K562 (cell line): ENCODE data around the gene RFLNA. TPM values are rescaled to one million over a fixed set of nuclear protein-coding genes. Genes with fewer than 3 reads are reported as not detected.
A peak's percentile ranks its signal among the peaks of the same experiment; 100 is the strongest.

Experiments
- ATAC-seq: fragments of 200-7000 bp; cut with Tn5 transposase; 3 replicates; pipeline ENCODE4 v1.9.1; 2020; ENCODE audit warnings: moderate library complexity
- BruUV-seq: library from RNA; stranded (reverse); fragments of 400-500 nt; replicated peaks from 2 replicates; lab custom pipeline; 2021; lab: Mats Ljungman, UMichigan
- CTCF ChIA-PET: fragments of 300-600 bp; formaldehyde crosslinking; extraction: SDS; loops from one replicate; lab custom pipeline; 2021; ENCODE audit warnings: low intra/inter-chr PET ratio; lab: Yijun Ruan, JAX
- POLR2A ChIA-PET: fragments of 300-600, 350-650 bp; sonication (Branson Sonifier 250); formaldehyde crosslinking; extraction: SDS; loops from one replicate; lab custom pipeline; 2021; ENCODE audit warnings: antibody characterized with exemption, inconsistent platforms; lab: Yijun Ruan, JAX
- DNase-seq, 4 experiments: peaks; one replicate each; pipeline versions ENCODE4 v3.0.0 to v3.0.0-alpha.2; 2011 to 2018; ENCODE audit warnings: low spot score in 3 of 4, mixed read lengths in 3 of 4; ENCODE audit errors: extremely low read depth in 1 of 4
- FAIRE-seq: peaks from 2 replicates; lab custom pipeline; 2011; peaks lifted over from hg19 to GRCh38; lab: Jason Lieb, UNC
- H2AFZ ChIP-seq: 2 replicates; pipeline ENCODE4 v1.6.0; 2011; ENCODE audit warnings: low read depth, low read length, control low read depth, inconsistent platforms
- H3K27ac ChIP-seq: fragments of 200-600 bp; 3 replicates; pipeline ENCODE4 v1.8.0; 2011; ENCODE audit warnings: low read depth, mild to moderate bottlenecking, control low read depth, inconsistent platforms, low read length, moderate library complexity, mixed read lengths; ENCODE audit errors: extremely low read depth
- H3K27me3 ChIP-seq, 2 experiments: fragments of 300-600 bp in 1 of 2; 2 replicates in 1 of 2; 3 replicates in 1 of 2; pipeline versions ENCODE4 v1.6.0 to v1.8.0; 2011; ENCODE audit warnings: inconsistent platforms in 2 of 2, low read length in 2 of 2, mild to moderate bottlenecking in 1 of 2, mixed read lengths in 1 of 2, moderate library complexity in 1 of 2; ENCODE audit not compliant: control insufficient read depth in 2 of 2, insufficient read depth in 2 of 2
- H3K36me3 ChIP-seq: fragments of 300-600 bp; 3 replicates; pipeline ENCODE4 v1.8.0; 2011; ENCODE audit warnings: mild to moderate bottlenecking, low read length, inconsistent platforms; ENCODE audit not compliant: control insufficient read depth, insufficient read depth
- H3K4me1 ChIP-seq, 2 experiments: fragments of 200-600 bp in 1 of 2; replicated peaks in 1 of 2; 2 replicates in 1 of 2; 3 replicates in 1 of 2; pipeline versions ENCODE4 v1.5.1 to v1.8.0; 2011; ENCODE audit warnings: inconsistent platforms in 2 of 2, low read length in 2 of 2, mild to moderate bottlenecking in 1 of 2, mixed read lengths in 1 of 2, moderate library complexity in 1 of 2; ENCODE audit not compliant: control insufficient read depth in 2 of 2, insufficient read depth in 2 of 2
- H3K4me2 ChIP-seq: 2 replicates; pipeline ENCODE4 v1.6.1; 2011; ENCODE audit warnings: low read length, control low read depth, inconsistent platforms, mixed read lengths; ENCODE audit not compliant: insufficient read depth
- H3K4me3 ChIP-seq: fragments of 200-600 bp; sonication (generic), shearing (Covaris generic); 2 replicates; pipeline ENCODE4 v1.5.1; 2016; ENCODE audit warnings: control low read depth, inconsistent platforms
- H3K79me2 ChIP-seq: fragments of 200-600 bp; 3 replicates; pipeline ENCODE4 v1.8.0; 2011; ENCODE audit warnings: low read length, inconsistent platforms; ENCODE audit not compliant: control insufficient read depth, insufficient read depth
- H3K9ac ChIP-seq, 2 experiments: 2 replicates each; pipeline versions ENCODE4 v1.6.0 to v1.6.1; 2011; ENCODE audit warnings: low read depth in 2 of 2, low read length in 2 of 2, control low read depth in 1 of 2, inconsistent platforms in 1 of 2, mild to moderate bottlenecking in 1 of 2, mixed read lengths in 1 of 2; ENCODE audit not compliant: insufficient read depth in 1 of 2
- H3K9me1 ChIP-seq: one replicate; pipeline ENCODE4 v1.6.0; 2011; ENCODE audit warnings: inconsistent platforms, mild to moderate bottlenecking, low read length, moderate library complexity; ENCODE audit not compliant: control insufficient read depth, insufficient read depth
- H3K9me3 ChIP-seq: replicated peaks from 2 replicates; pipeline ENCODE4 v1.5.1; 2011; ENCODE audit warnings: low read depth, low read length, inconsistent platforms; ENCODE audit not compliant: control insufficient read depth, insufficient read depth
- H4K20me1 ChIP-seq: replicated peaks from 2 replicates; pipeline ENCODE4 v1.6.1; 2011; ENCODE audit warnings: low read length, inconsistent platforms, mixed read lengths; ENCODE audit not compliant: control insufficient read depth, insufficient read depth
- FOS ChIP-seq: IDR thresholded peaks from 3 replicates; pipeline ENCODE4 v1.6.1; 2011; ENCODE audit not compliant: insufficient read length; ENCODE audit errors: extremely low read depth
- GTF2A2 ChIP-seq: IDR thresholded peaks from 2 replicates; pipeline ENCODE4 v1.6.1; 2016; ENCODE audit warnings: mild to moderate bottlenecking, missing genetic modification characterization, missing compliant biosample characterization
- MCM3 ChIP-seq: fragments of 450-650 bp; IDR thresholded peaks from 2 replicates; pipeline ENCODE4 v1.6.1; 2016
- MXI1 ChIP-seq: IDR thresholded peaks from 2 replicates; pipeline ENCODE4 v1.6.1; 2011; ENCODE audit warnings: low read depth, mild to moderate bottlenecking, improper control_type of control experiment, low read length
- NFATC3 ChIP-seq: fragments of 450-650 bp; IDR thresholded peaks from 2 replicates; pipeline ENCODE4 v1.6.1; 2017; ENCODE audit warnings: mild to moderate bottlenecking
- POLR2G ChIP-seq: fragments of 200-400 bp; formaldehyde crosslinking; IDR thresholded peaks from 2 replicates; pipeline ENCODE4 v1.6.1; 2017; ENCODE audit warnings: low read depth, mild to moderate bottlenecking, antibody characterized with exemption, low read length, moderate library complexity
- WGBS: fragments of 100-300 bp; shearing (Covaris generic); methylation state at CpG from one replicate; pipeline ENCODE4 v1.1.6; 2016; ENCODE audit warnings: low coverage, mixed read lengths; ENCODE audit not compliant: insufficient coverage; ENCODE audit errors: missing lambda C conversion rate; 5-methylcytosine and 5-hydroxymethylcytosine counted together
- in situ Hi-C: fragments of 300-500 bp; cut with MboI; formaldehyde crosslinking; loops from 4 replicates; pipeline ENCODE4 v1.15.0; 2018; ENCODE audit warnings: inconsistent platforms, mixed read lengths
- intact Hi-C: fragments of 100-400 bp; cut with micrococcal nuclease; formaldehyde crosslinking; loops from 2 replicates; pipeline ENCODE4 v1.14.2; 2022
- polyA plus RNA-seq, 8 experiments: library from polyadenylated mRNA; depleted of rRNA in 4 of 8; stranded (reverse) in 5 of 8; unstranded in 3 of 8; fragments of >200 nt; fragmentation: Nextera tagmentation in 2 of 8; fragmentation: Illumina TruSeq in 1 of 8; extraction: Ambion mirVana in 2 of 8; extraction: Trizol in 1 of 8; gene quantifications; 2 replicates each; pipeline versions ENCODE4 v1.2.1 to v1.2.3, GENCODE V29; 2011 to 2014; ENCODE audit warnings: inconsistent platforms in 1 of 8, missing spikeins in 1 of 8
- total RNA-seq, 7 experiments: library from RNA; depleted of rRNA in 6 of 7; stranded (reverse); fragments of >200 nt in 6 of 7; fragmentation: Illumina TruSeq in 2 of 7; extraction: Trizol in 2 of 7; gene quantifications; 2 replicates each; pipeline versions ENCODE4 v1.2.1 to v1.2.3, GENCODE V29; 2011 to 2021; ENCODE audit warnings: low replicate concordance in 1 of 7

RFLNA gene
- total and polyA plus RNA-seq, 9 of the 15 experiments (the other 6 are each of a cell fraction or from before 2014, with no cell fraction given) = not detected

DNA sequence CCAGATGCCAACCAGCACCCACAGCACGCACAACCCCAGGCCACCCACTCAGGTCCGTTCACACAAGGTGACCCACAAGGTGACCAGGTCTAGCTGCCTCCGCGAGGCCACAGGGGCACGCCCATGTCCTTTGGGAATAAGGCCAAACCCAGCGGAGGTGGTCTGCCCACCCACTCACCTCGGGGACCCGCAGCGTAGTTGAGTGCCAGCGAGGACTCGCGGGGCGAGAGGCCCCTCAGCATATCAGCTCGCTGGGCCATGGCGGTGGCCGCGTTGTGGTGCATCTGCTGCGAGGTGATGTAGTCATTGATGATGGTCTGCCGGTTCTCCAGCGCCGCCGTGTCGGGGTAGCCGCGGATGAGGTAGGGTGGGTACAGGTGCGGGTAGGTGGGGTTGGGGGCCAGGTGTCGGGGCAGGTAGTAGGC lies 46.8 kb downstream of the RFLNA start:
- POLR2A ChIA-PET = no interaction called here
- CTCF ChIA-PET = no interaction called here
- Histone ChIP-seq H3K4me3 (no peak overlapping the region), H3K79me2 (no peaks in the 10 kb centered on the region), H3K4me2 (no peak overlapping the region), H3K27me3 (no peaks in the 10 kb centered on the region), H3K9me1 (no peaks in the 10 kb centered on the region), H3K9me3 (no peaks in the 10 kb centered on the region), H4K20me1 (no peaks in the 10 kb centered on the region), H3K36me3 (peaks cover 61% of the 10 kb centered on the region; the same call in 2 of the 3 replicates), H3K27ac (no peak overlapping the region), H3K9ac (no peak overlapping the region)
- in situ Hi-C loops = no loop called here
- intact Hi-C loops = no loop called here
- no TSS peak for BruUV-seq
- 90% methylated on average over 22 of the region's 27 CpGs for WGBS
- ATAC-seq (no peak), DNase-seq (no peak)
- no peak for TF ChIP-seq NFATC3
- TF ChIP-seq FOS = no peak
- TF ChIP-seq POLR2G = peak; percentile 40
- TF ChIP-seq, all 486 proteins: peak for 1
- no peak overlapping the region for H2AFZ ChIP-seq
- no peaks in the 10 kb centered on the region; a peak in 2 of 5 replicates for H3K4me1 ChIP-seq
- no peak for FAIRE-seq

- Histone ChIP-seq H3K9me1 (no peaks in the 10 kb centered on the region), H3K4me1 (no peaks in the 10 kb centered on the region; a peak in 2 of 5 replicates), H3K9me3 (no peaks in the 10 kb centered on the region), H3K4me2 (no peak overlapping the region), H3K9ac (no peak overlapping the region), H2AFZ (no peak overlapping the region), H3K27ac (no peak overlapping the region), H3K79me2 (no peaks in the 10 kb centered on the region), H3K27me3 (no peaks in the 10 kb centered on the region), H3K36me3 (peaks cover 69% of the 10 kb centered on the region; the same call in 2 of the 3 replicates), H4K20me1 (no peaks in the 10 kb centered on the region; the same call in 1 of the 2 replicates), H3K4me3 (no peak overlapping the region)
- ChIA-PET CTCF (no interaction called here), POLR2A (no interaction called here)
- no peak for FAIRE-seq
- TF ChIP-seq GTF2A2 (tag) (no peak), MCM3 (no peak), MXI1 (no peak)
- BruUV-seq = no TSS peak
- no peak for DNase-seq
- in situ Hi-C loops (no loop called here), intact Hi-C loops (no loop called here)
- no peak for ATAC-seq
- WGBS = 89% methylated on average over 6 of the region's 9 CpGs
Measured at GRCh38 chr12:124344022-124344421, 49.1 kb downstream of the RFLNA start.
